Psoas muscle (tissue), 8 donors: ENCODE measurements around the gene GPR148. TPM values are rescaled to one million over a fixed set of nuclear protein-coding genes. Genes with fewer than 3 reads are reported as not detected.

ENCODE experiments used
- ATAC-seq, 4 donors: fragments of 200-7000 bp; cut with Tn5 transposase; one replicate each; pipeline ENCODE4 v1.9.1; 2020; ENCODE audit warnings: moderate library complexity in 3 of 4, mild to moderate bottlenecking in 2 of 4
- DNase-seq, 2 donors: peaks; one replicate each; pipeline ENCODE4 v3.0.0-alpha.2; 2020
- H3K27ac ChIP-seq: fragments of 200-600 bp; one replicate; pipeline ENCODE4 v1.8.0; 2022
- H3K27me3 ChIP-seq, 3 donors: fragments of 200-600 bp in 1 of 3; one replicate each; pipeline versions ENCODE4 v1.6.1 to v1.8.0; 2013 to 2022; ENCODE audit warnings: low read length in 2 of 3, mild to moderate bottlenecking in 2 of 3, moderate library complexity in 1 of 3; ENCODE audit not compliant: insufficient read depth in 3 of 3
- H3K36me3 ChIP-seq, 2 donors: fragments of 200-600 bp in 1 of 2; one replicate each; pipeline versions ENCODE4 v1.6.1 to v1.8.0; 2013 to 2022; ENCODE audit warnings: low read depth in 1 of 2, mild to moderate bottlenecking in 1 of 2, moderate library complexity in 1 of 2; ENCODE audit not compliant: insufficient read depth in 1 of 2
- H3K4me1 ChIP-seq: fragments of 200-600 bp; one replicate; pipeline ENCODE4 v1.8.0; 2022
- H3K4me3 ChIP-seq: fragments of 200-600 bp; one replicate; pipeline ENCODE4 v1.8.0; 2022; ENCODE audit warnings: mild to moderate bottlenecking
- H3K9me3 ChIP-seq: fragments of 200-600 bp; one replicate; pipeline ENCODE4 v1.8.0; 2022
- WGBS, 3 donors: extraction: QIAGEN DNeasy Blood & Tissue Kit; methylation state at CpG; one replicate each; pipeline versions ENCODE4 v1.1.6 to v1.1.7; 2013; 5-methylcytosine and 5-hydroxymethylcytosine counted together
- intact Hi-C, 2 donors: fragments of 100-400 bp; cut with DNase I; formaldehyde crosslinking; loops; one replicate each; pipeline versions ENCODE4 v1.11.0 to v1.14.2; 2022
- polyA plus RNA-seq, 3 donors: library from polyadenylated mRNA; stranded (reverse); fragments of 200-250 nt; gene quantifications; one replicate each; pipeline ENCODE4 v1.2.3, GENCODE V29; 2013
- total RNA-seq, 4 donors: library from RNA; stranded (reverse); fragmentation: NEBNext Ultra II Directional in 2 of 4; extraction: Animal tissue kit (Norgen Biotek cat#: 25700) in 2 of 4; gene quantifications; one replicate each; pipeline versions ENCODE4 v1.2.1 to v1.2.4, GENCODE V29; 2021 to 2023
- TF ChIP-seq, protein P1 (sequence below): fragments of 200-600 bp; IDR thresholded peaks from one replicate; pipeline ENCODE4 v1.8.0; 2022; ENCODE audit warnings: antibody characterized with exemption
- donor health status: healthy with polysubstance abuse.
- donor health status: DM: no; HTN: no; CAD: no; lungs with moderate emphysema.
- donor health status: Bipolar disorder and iron deficiency.
- donor health status: healthy.
- donor health status: DM: yes; HTN: yes; CAD: no.
- donor health status: DM: no; HTN: no; CAD: no.
- donor health status: DM: no; HTN: no; CAD: no.
- donor health status: DM: yes; HTN: yes; CAD: no.

Gene GPR148
- total and polyA plus RNA-seq, 7 donors, result not detected

DNA sequence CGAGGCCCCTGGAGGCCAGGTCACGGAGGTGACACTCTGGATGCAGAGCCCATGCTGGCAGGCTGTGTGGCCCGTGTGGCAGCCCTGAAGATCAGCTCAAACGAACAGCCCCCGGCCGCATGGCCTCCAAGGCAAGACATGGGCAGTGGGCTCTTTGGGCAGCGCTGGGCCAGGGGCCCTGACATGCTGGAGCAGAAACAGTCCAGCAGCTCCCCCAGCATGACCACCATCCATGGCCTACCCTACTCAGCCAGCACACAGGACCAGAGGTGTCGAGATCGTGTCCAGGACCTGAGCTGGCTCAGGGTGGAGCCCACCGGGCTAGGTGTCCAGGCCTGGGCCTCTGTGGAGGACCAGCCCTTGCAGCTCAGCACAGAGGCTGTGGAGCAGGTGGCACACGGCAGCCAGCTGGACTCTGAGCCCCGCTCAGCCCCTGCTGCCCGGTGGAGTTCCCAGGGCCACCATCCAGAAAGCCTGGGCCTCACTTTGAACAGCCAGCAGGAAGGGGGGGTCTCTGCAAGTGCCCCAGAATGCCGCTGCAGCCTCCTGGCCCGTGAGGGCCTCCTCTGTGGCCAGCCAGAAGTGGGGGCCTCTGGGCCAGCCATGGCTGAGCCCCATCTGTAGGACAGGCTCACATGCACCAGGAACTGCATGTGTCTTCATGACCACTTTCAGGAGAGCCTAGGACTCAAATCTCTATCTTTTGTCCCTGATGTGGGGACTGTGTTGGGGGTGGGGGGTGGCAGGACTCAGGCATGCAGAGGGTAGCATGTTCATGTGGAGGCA, 35.4 kb downstream of the GPR148 start:
- intact Hi-C loops, result no loop called here
- WGBS, 3 donors, result 73 to 79% (median 76%) methylated on average over 15 of the region's 15 CpGs
- Histone ChIP-seq H3K4me1 (no peaks in the 10 kb centered on the region), H3K36me3 (no peaks in the 10 kb centered on the region), H3K4me3 (no peak overlapping the region), H3K9me3 (no peaks in the 10 kb centered on the region), H3K27ac (no peak overlapping the region), H3K27me3 (peaks cover 0 to 5% (median 0%) of the 10 kb centered on the region in 3 donors)
- TF ChIP-seq, protein P1, sequence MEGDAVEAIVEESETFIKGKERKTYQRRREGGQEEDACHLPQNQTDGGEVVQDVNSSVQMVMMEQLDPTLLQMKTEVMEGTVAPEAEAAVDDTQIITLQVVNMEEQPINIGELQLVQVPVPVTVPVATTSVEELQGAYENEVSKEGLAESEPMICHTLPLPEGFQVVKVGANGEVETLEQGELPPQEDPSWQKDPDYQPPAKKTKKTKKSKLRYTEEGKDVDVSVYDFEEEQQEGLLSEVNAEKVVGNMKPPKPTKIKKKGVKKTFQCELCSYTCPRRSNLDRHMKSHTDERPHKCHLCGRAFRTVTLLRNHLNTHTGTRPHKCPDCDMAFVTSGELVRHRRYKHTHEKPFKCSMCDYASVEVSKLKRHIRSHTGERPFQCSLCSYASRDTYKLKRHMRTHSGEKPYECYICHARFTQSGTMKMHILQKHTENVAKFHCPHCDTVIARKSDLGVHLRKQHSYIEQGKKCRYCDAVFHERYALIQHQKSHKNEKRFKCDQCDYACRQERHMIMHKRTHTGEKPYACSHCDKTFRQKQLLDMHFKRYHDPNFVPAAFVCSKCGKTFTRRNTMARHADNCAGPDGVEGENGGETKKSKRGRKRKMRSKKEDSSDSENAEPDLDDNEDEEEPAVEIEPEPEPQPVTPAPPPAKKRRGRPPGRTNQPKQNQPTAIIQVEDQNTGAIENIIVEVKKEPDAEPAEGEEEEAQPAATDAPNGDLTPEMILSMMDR, result no peak
- ATAC-seq (no peak), DNase-seq (no peak)

- DNase-seq (no peak), ATAC-seq (no peak)
- no peaks in the 10 kb centered on the region for H3K4me1 ChIP-seq
- TF ChIP-seq, protein P1, result no peak
- H3K27me3 ChIP-seq, result peaks cover 0 to 5% (median 0%) of the 10 kb centered on the region in 3 donors
- no peak overlapping the region for H3K4me3 ChIP-seq
- H3K36me3 ChIP-seq, result no peaks in the 10 kb centered on the region
- WGBS, 3 donors, result 86 to 94% (median 87%) methylated on average over 5 of the region's 5 CpGs
- H3K9me3 ChIP-seq, result no peaks in the 10 kb centered on the region
- no peak overlapping the region for H3K27ac ChIP-seq
- intact Hi-C loops, result no loop called here
Measured at GRCh38 chr2:130764821-130765115, 35.9 kb downstream of the GPR148 start.

- intact Hi-C loops, result no loop called here
- Histone ChIP-seq H3K36me3 (no peaks in the 10 kb centered on the region), H3K4me1 (no peaks in the 10 kb centered on the region), H3K27me3 (peaks cover 0 to 5% (median 0%) of the 10 kb centered on the region in 3 donors), H3K27ac (no peak overlapping the region), H3K4me3 (no peak overlapping the region), H3K9me3 (no peaks in the 10 kb centered on the region)
- 73 to 82% (median 78%) methylated on average over 6 of the region's 6 CpGs for WGBS, 3 donors
- no peak for DNase-seq
- TF ChIP-seq, protein P1, result no peak
- no peak for ATAC-seq
Measured at GRCh38 chr2:130765464-130765863, 36.6 kb downstream of the GPR148 start.

DNA sequence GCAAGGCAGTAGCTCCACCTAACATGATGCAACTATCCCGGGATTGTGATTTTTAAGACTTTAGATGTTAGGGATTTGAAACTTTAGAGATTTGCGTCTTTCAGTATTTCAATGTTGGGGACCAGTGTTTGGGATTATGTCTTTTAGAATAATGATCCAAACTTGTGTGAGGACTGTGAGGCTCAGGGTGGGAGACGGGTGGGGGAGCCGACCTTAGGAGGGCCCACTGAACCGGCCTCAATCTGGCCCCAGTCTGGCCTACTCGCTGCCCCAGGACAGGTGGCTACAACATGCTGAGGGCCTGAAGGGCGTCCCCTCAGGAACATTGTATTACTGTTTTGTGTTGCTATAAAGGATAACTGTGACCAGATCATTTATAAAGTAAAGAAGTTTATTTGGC, 37.2 kb downstream of the GPR148 start:
- Histone ChIP-seq H3K4me3 (no peak overlapping the region), H3K9me3 (no peaks in the 10 kb centered on the region), H3K27ac (no peak overlapping the region), H3K36me3 (no peaks in the 10 kb centered on the region), H3K4me1 (no peaks in the 10 kb centered on the region), H3K27me3 (peaks cover 0 to 5% (median 0%) of the 10 kb centered on the region in 3 donors)
- 84 to 87% (median 85%) methylated on average over 7 of the region's 7 CpGs for WGBS, 3 donors
- TF ChIP-seq, protein P1, result no peak
- ATAC-seq, result no peak
- intact Hi-C loops, result no loop called here
- no peak for DNase-seq
